Measurements from ENCODE around the gene CACNG4. TPM values are rescaled to one million over a fixed set of nuclear protein-coding genes. Genes with fewer than 3 reads are reported as not detected.
A peak's percentile ranks its signal among the peaks of the same experiment; 100 is the strongest.

Gene CACNG4
- total and polyA plus RNA-seq, 9 of the 15 experiments (the other 6 are each of a cell fraction or from before 2014, with no cell fraction given), result 0.07 TPM; not detected in 8

DNA sequence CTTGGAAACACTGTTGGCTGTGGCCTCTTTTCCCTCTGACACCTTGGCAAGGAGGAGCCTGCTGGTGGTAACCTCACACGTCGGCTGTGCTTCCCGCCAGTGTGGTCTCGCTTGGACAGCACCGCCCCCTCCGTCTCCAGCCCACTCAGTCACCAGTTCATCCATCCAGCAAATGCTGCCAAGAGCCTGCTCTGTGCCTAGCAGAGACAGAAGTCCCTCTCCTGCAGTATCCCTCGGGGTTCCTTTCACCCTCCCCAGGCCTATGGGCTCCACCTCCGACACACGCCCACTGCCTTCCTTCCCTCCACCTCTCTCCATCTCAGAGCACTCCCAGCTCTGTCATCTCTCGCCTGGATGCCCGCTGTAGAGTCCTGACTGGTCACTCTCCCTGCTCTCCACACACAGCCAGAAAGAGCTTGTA is 12.3 kb downstream of the CACNG4 start:
- ATAC-seq, result no peak
- Histone ChIP-seq H3K4me2 (ENCODE audit: insufficient read depth, low read length) (no peak overlapping the region), H4K20me1 (replicated peaks; ENCODE audit: control insufficient read depth, insufficient read depth, low read length) (0 out of 2 replicates have a peak, but pooled peaks cover 7% of the 10 kb centered on the region), H3K9me3 (replicated peaks; ENCODE audit: control insufficient read depth, insufficient read depth, low read depth, low read length) (no peaks in the 10 kb centered on the region), H3K36me3 (ENCODE audit: control insufficient read depth, insufficient read depth, low read length) (no peaks in the 10 kb centered on the region), H3K27me3 (ENCODE audit: control insufficient read depth in 2 of 2, insufficient read depth in 2 of 2, low read length in 2 of 2) (peaks cover 19 to 57% of the 10 kb centered on the region in 2 experiments; a peak in 4 of 5 replicates), H2AFZ (ENCODE audit: low read depth, low read length) (no peak overlapping the region), H3K4me3 (no peak overlapping the region), H3K27ac (ENCODE audit: extremely low read depth, low read depth, low read length) (no peak overlapping the region), H3K79me2 (ENCODE audit: control insufficient read depth, insufficient read depth, low read length) (no peaks in the 10 kb centered on the region), H3K9me1 (ENCODE audit: control insufficient read depth, insufficient read depth, low read length) (no peaks in the 10 kb centered on the region), H3K4me1 (replicated peaks in 1 of 2; ENCODE audit: control insufficient read depth in 2 of 2, insufficient read depth in 2 of 2, low read length in 2 of 2) (no peaks in the 10 kb centered on the region; a peak in 1 of 5 replicates), H3K9ac (ENCODE audit: insufficient read depth in 1 of 2, low read depth in 2 of 2, low read length in 2 of 2) (no peak overlapping the region)
- BruUV-seq (replicated peaks), result no TSS peak
- no peak for FAIRE-seq
- no peak for DNase-seq (ENCODE audit: extremely low read depth in 1 of 4, low spot score in 3 of 4)
- TF ChIP-seq, protein P1, sequence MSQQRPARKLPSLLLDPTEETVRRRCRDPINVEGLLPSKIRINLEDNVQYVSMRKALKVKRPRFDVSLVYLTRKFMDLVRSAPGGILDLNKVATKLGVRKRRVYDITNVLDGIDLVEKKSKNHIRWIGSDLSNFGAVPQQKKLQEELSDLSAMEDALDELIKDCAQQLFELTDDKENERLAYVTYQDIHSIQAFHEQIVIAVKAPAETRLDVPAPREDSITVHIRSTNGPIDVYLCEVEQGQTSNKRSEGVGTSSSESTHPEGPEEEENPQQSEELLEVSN (IDR thresholded peaks at IDR 0.05; ENCODE audit: borderline replicate concordance in 1 of 2, extremely low read depth in 1 of 2, insufficient read depth in 1 of 2, insufficient read length in 1 of 2, low read depth in 1 of 2, low read length in 1 of 2, poor library complexity in 1 of 2, severe bottlenecking in 1 of 2), result peak in 1 of 2 experiments; percentile 42
- no peak for TF ChIP-seq ZNF263 (CRISPR knock-in tag; IDR thresholded peaks at IDR 0.05; ENCODE audit: borderline replicate concordance)
- TF ChIP-seq, protein P2, sequence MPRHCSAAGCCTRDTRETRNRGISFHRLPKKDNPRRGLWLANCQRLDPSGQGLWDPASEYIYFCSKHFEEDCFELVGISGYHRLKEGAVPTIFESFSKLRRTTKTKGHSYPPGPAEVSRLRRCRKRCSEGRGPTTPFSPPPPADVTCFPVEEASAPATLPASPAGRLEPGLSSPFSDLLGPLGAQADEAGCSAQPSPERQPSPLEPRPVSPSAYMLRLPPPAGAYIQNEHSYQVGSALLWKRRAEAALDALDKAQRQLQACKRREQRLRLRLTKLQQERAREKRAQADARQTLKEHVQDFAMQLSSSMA (CRISPR knock-in tag; IDR thresholded peaks at IDR 0.05), result no peak
- TF ChIP-seq ILF3 (IDR thresholded peaks at IDR 0.05; ENCODE audit: borderline replicate concordance), result no peak
- 2% methylated on average over 8 of the region's 11 CpGs for WGBS (ENCODE audit: insufficient coverage, low coverage, missing lambda C conversion rate)
- ChIA-PET CTCF (ENCODE audit: low intra/inter-chr PET ratio) (no interaction called here), POLR2A (no interaction called here)
- in situ Hi-C loops (cut with MboI), result no loop called here
- intact Hi-C loops (cut with micrococcal nuclease), result no loop called here

All from K562 (cell line).